ENCODE measurements around the gene TMBIM1.

The TMBIM1 gene

DNA sequence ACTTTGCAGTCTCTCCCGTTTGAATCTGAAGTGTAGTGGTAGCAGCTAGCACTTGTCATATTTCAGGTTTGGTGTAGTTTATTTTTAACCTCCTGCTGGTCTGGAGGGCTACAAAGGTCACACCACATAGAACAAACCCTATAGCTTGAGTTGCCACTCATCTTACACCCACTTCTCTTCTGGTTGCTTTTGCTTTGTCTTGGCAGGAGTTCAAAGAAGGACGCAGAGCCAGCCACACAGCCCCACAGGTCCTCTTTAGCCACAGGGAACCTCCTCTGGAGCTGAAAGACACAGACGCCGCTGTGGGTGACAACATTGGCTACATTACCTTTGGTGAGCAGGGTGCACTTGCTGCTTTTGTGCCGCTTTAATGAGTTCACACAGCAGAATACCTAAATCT lies 47.1 kb downstream of the TMBIM1 start:
- TF ChIP-seq GATA3 (IDR thresholded peaks at IDR 0.05; ENCODE audit: low read depth, low read length): no peak
- TF ChIP-seq GATA2 (IDR thresholded peaks at IDR 0.05; ENCODE audit: low read depth, low read length): no peak

DNA sequence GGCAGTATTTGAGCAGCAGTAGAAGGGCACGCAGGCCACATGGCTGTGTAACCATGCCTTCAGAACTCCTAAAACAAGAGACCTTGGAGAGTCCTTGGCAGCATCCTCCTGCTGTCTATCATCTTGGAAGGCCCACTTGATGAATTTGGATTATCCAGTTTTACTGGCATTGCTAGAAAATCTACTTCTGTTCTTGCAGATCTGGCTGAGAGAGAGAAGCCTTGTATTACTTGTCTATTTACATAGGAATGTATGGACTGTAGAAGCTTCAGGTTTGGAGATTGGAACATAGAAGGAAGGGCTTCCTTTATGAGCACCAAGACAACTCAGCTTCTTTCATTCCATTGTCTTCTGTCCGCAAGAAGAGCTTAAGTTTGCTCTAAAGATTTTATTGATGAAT lies 47.6 kb downstream of the TMBIM1 start:
- TF ChIP-seq GATA2 (IDR thresholded peaks at IDR 0.05; ENCODE audit: low read depth, low read length): no peak
- TF ChIP-seq GATA3 (IDR thresholded peaks at IDR 0.05; ENCODE audit: low read depth, low read length): no peak

DNA sequence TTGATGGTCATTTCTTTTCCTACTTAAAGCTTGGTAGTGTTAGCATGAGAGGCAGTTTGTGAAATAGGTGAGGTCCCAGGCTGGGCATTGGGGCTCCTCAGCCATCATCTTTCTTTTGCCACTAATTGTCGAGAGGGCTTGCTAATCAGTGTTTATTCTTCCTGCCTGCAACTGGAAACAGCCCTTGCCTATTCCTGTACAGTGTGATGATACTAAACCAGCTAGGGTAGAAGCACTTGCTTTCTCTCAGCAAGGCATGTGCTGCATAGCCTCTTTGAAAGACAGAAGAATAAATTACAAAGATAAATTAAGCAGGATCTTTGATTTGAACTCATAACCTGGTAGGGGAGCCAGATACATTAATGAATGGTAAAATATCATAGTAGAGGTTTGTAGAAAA lies 48.1 kb downstream of the TMBIM1 start:
- TF ChIP-seq GATA2 (IDR thresholded peaks at IDR 0.05; ENCODE audit: low read depth, low read length) (no peak), GATA3 (IDR thresholded peaks at IDR 0.05; ENCODE audit: low read depth, low read length) (no peak)

DNA sequence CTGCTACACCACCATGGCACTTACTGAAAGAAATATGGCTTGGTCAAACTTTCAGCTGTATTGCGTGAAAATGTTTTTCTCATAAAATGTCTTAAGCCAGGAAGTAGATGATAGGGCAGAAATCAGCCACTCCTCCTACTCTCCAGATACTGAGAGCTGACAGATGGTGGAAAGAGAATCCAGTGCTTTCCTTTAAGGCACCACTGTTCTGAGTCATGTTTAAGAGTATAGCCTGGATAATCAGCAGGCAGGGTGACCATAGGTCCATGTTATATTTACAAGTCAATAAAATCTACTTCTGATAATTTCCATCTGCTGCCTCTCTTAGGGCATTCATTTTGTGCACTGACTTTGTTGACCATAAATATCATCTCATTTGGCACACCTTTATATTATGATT lies 53.4 kb downstream of the TMBIM1 start:
- no peak for TF ChIP-seq GATA2 (IDR thresholded peaks at IDR 0.05; ENCODE audit: low read depth, low read length)
- no peak for TF ChIP-seq GATA3 (IDR thresholded peaks at IDR 0.05; ENCODE audit: low read depth, low read length)

DNA sequence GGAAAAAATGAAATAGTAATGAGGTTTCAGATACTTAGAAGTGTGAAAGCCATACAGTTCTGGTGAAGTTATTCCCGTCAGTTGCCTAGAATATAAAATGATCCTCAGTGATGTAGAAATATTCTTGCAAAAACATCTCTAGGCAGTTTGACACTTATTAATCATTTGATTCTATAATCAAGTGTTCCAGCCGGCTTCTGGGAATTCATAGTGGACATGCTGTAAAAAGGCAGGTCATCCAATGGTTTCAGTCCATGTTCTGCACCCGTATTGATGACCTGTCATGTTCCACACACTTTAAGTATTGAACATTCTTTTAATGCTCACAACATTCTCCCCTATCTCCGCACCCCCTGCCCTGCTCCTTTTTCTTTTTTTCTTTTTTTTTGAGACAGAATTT lies 55.5 kb downstream of the TMBIM1 start:
- no peak for TF ChIP-seq GATA2 (IDR thresholded peaks at IDR 0.05; ENCODE audit: low read depth, low read length)
- TF ChIP-seq GATA3 (IDR thresholded peaks at IDR 0.05; ENCODE audit: low read depth, low read length): no peak

DNA sequence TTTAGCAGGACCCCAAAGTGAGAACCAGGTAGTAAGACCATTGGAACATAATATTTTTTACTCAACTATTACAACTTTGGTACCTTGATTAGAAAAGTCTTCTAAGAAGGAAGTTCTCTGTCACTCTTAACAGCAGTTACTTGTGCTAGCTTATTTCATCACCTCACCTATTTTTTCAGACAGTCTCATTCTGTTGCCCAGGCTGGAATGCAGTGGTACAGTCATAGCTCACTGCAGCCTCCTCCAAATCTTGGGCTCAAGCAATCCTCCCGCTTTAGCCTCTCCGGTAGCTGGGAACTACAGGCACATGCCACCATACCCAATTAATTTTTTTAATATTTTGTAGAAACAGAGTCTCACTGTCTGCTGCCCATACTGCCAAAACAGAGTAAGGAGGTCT lies 57.3 kb downstream of the TMBIM1 start:
- TF ChIP-seq GATA2 (IDR thresholded peaks at IDR 0.05; ENCODE audit: low read depth, low read length) (no peak), GATA3 (IDR thresholded peaks at IDR 0.05; ENCODE audit: low read depth, low read length) (no peak)

DNA sequence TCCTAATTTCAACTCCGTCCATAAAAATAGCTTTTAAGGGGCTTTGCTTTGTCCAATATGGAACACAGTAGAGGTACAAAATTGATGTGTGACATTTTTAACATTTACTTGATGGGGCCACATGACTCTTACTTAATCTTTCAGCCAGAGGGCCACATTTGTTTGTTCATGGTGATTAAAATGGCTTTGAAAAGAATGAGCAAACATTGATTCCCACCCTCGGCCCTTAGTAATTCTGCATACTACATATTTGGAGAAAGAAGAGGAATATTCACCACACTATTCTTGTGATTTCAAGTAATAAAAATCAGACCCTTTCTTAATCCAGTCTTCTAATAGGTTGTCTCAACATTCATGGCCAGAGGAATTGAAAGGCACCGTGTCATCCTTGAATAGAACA lies 57.8 kb downstream of the TMBIM1 start:
- no peak for TF ChIP-seq GATA3 (IDR thresholded peaks at IDR 0.05; ENCODE audit: low read depth, low read length)
- TF ChIP-seq GATA2 (IDR thresholded peaks at IDR 0.05; ENCODE audit: low read depth, low read length): no peak

DNA sequence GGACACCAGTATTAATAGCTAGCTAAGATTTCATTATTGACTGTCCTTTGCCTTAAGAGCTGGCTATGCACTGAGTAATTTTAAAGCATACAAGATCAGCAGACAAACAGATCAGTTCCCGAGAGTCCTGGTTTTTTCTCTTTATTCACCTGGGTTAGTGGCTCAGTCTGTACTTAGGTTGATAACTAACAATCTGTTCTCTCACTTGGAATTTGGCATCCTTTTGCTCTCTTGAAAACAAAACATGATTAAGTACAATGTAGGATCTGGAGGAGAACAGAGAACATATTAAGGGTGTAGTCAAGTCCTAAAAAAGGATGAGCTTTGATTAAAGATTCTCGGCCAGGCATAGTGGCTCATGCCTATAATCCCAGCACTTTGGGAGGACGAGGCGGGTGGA lies 58.8 kb downstream of the TMBIM1 start:
- TF ChIP-seq GATA2 (IDR thresholded peaks at IDR 0.05; ENCODE audit: low read depth, low read length): no peak
- TF ChIP-seq GATA3 (IDR thresholded peaks at IDR 0.05; ENCODE audit: low read depth, low read length): no peak

DNA sequence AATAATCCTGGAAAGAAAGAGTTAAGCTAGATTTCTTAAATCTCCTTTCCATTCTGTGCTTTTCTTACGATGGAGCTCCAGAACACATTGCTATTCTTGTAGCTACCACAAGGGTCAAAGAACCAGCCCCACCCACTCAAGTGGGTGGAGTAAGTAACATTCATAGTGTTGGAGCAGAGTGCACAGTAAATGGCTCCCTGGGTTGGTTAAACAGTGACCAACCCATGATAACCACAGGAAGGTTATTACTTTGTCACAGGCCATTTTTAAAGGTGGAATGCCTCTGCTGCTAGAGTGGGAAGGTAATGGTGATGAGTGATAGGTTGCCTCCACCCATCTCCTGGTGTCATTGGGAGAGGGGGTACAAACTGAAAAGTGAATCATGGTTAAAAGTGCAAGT lies 61.4 kb downstream of the TMBIM1 start:
- no peak for TF ChIP-seq GATA3 (IDR thresholded peaks at IDR 0.05; ENCODE audit: low read depth, low read length)
- TF ChIP-seq GATA2 (IDR thresholded peaks at IDR 0.05; ENCODE audit: low read depth, low read length): no peak

DNA sequence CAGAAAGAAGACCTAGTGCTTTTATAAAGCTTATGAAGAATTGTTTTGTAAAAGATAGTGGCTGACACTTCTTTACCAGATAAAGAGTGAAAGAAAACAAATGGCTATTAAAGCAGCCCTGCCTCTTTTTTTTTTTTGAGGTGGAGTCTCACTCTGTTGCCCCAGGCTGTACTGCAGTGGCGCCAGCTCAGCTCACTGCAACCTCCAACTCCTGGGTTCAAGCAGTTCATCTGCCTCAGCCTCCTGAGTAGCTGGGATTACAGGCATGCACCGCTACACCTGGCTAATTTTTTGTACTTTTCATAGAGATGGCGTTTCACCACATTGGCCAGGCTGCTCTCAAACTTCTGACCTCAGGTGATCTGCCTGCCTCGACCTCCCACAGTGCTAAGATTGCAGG lies 62.5 kb downstream of the TMBIM1 start:
- TF ChIP-seq GATA3 (IDR thresholded peaks at IDR 0.05; ENCODE audit: low read depth, low read length) (no peak), GATA2 (IDR thresholded peaks at IDR 0.05; ENCODE audit: low read depth, low read length) (no peak)

DNA sequence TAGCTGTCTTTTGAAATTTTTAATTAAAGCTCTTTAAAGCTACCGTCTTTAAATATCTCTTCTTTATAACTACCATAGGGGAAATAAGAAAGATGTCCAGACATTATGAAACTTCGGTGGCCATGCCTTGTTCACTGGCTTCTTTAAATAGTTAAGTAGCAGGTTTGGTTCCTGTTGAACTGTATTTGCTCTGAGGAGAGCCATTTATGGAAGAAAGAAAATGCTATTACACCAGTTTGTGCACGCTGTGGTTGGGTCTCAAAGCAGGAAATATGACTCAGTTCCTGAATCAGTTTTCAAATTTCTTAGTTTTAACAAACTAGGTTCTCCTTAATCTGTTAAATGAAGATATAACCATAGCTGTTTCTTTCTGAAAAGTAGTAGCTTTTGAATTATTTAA lies 63.1 kb downstream of the TMBIM1 start:
- no peak for TF ChIP-seq GATA3 (IDR thresholded peaks at IDR 0.05; ENCODE audit: low read depth, low read length)
- TF ChIP-seq GATA2 (IDR thresholded peaks at IDR 0.05; ENCODE audit: low read depth, low read length): no peak

DNA sequence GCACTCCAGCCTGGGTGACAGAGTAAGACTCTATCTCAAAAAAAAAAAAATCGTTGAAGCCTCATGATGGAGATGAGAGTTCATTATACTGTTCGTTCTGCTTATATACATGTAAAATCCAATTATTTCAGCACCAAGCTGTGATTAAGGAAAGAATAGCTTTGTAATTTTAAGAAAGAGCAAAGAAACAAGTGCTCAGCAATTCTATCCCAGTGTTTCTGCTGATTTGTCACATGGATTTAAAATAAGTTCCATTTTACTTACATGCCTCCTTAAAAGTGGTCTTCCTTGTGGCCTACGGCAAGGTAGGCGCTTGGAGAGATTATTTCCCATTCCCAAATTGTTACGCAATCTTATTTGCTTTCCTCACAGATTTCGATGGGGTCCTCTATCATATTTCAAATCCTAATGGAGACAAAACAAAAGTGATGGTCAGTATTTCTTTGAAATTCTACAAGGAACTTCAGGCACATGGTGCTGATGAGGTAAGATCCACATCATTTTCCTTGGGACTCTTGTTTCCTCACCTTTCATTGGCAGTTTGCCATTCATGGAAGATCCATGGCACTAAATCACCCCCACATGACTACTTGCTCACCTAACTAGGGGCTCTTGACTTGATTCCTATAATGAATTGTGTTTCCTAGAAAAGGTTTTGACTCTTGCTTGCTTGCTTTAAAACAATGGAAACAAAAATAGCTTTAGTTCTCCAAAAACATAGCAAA lies 63.8 kb downstream of the TMBIM1 start:
- TF ChIP-seq GATA2 (IDR thresholded peaks at IDR 0.05; ENCODE audit: low read depth, low read length) (no peak), GATA3 (IDR thresholded peaks at IDR 0.05; ENCODE audit: low read depth, low read length) (no peak)

DNA sequence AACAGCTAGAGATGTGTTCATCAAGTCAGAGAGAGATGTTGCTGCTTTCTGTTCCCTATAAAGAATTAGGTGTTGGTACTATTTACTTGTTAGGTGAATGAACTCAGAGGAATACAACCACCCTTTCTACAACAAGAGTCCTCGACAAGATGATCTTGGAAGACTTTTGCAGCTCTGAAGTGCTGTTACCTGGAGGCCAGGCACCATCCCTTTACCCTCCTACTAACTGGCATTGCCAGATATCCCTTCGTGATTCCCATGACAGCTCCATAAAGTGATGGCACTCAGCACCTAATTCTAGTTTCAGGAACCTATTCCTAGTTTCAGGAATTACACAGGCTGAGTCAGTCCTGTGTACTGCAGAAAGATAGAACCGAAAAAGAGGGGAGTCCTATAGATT lies 65.4 kb downstream of the TMBIM1 start:
- TF ChIP-seq GATA2 (IDR thresholded peaks at IDR 0.05; ENCODE audit: low read depth, low read length): no peak

All from SH-SY5Y (cell line).